ENCODE measurements around the gene ARHGAP24. TPM values are rescaled to one million over a fixed set of nuclear protein-coding genes. Genes with fewer than 3 reads are reported as not detected.

ARHGAP24 gene
- total and polyA plus RNA-seq, 4 donors: 1.8 to 15.2 (median 3.3) TPM

DNA sequence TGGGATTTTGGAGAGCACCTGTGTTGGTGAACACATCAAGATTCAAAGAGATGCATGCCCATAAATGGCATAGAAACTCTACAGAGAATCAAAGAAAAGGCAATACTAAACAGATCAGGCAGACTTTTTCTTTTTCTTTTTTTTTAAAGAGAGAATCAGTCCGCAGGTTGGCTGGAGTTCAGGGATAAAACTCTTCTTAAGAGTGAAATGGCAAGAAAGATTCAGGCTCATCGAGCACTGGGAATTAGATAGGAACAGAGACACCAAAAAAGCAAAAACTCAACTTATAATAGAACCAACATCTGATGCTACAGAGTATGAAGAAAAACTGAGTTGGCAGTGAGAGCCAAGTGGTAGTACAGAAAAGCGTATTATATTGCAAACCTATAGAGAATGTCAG, 314.3 kb downstream of the ARHGAP24 start:
- H3K9me3 ChIP-seq (ENCODE audit: control insufficient read depth in 4 of 4, low read length in 3 of 4): no peaks in the 10 kb centered on the region
- no peak overlapping the region for H3K27ac ChIP-seq (ENCODE audit: low read depth in 1 of 2, low read length in 2 of 2)
- no peaks in the 10 kb centered on the region for H3K36me3 ChIP-seq (ENCODE audit: control insufficient read depth in 4 of 4, insufficient read depth in 3 of 4, low read depth in 1 of 4, low read length in 3 of 4)
- H3K27me3 ChIP-seq (ENCODE audit: control insufficient read depth in 4 of 4, insufficient read depth in 4 of 4, low read length in 3 of 4): no peaks in the 10 kb centered on the region
- no peak overlapping the region for H3K4me3 ChIP-seq (ENCODE audit: low read depth in 1 of 3, low read length in 3 of 3)
- H3K4me1 ChIP-seq (ENCODE audit: control insufficient read depth in 4 of 4, insufficient read depth in 4 of 4, low read length in 3 of 4): no peaks in the 10 kb centered on the region
- TF ChIP-seq, protein P1, sequence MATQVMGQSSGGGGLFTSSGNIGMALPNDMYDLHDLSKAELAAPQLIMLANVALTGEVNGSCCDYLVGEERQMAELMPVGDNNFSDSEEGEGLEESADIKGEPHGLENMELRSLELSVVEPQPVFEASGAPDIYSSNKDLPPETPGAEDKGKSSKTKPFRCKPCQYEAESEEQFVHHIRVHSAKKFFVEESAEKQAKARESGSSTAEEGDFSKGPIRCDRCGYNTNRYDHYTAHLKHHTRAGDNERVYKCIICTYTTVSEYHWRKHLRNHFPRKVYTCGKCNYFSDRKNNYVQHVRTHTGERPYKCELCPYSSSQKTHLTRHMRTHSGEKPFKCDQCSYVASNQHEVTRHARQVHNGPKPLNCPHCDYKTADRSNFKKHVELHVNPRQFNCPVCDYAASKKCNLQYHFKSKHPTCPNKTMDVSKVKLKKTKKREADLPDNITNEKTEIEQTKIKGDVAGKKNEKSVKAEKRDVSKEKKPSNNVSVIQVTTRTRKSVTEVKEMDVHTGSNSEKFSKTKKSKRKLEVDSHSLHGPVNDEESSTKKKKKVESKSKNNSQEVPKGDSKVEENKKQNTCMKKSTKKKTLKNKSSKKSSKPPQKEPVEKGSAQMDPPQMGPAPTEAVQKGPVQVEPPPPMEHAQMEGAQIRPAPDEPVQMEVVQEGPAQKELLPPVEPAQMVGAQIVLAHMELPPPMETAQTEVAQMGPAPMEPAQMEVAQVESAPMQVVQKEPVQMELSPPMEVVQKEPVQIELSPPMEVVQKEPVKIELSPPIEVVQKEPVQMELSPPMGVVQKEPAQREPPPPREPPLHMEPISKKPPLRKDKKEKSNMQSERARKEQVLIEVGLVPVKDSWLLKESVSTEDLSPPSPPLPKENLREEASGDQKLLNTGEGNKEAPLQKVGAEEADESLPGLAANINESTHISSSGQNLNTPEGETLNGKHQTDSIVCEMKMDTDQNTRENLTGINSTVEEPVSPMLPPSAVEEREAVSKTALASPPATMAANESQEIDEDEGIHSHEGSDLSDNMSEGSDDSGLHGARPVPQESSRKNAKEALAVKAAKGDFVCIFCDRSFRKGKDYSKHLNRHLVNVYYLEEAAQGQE (IDR thresholded peaks at IDR 0.05): no peak
- TF ChIP-seq FOXA2 (IDR thresholded peaks at IDR 0.05) (no peak), TAF1 (conservative IDR thresholded peaks at IDR 0.05) (no peak), HNF4G (IDR thresholded peaks at IDR 0.05) (no peak), FOXA1 (IDR thresholded peaks at IDR 0.05) (no peak), JUND (IDR thresholded peaks at IDR 0.05) (no peak), GABPA (IDR thresholded peaks at IDR 0.05 in 1 of 2, conservative IDR thresholded peaks at IDR 0.05 in 1 of 2) (no peak)
- TF ChIP-seq, protein P2, sequence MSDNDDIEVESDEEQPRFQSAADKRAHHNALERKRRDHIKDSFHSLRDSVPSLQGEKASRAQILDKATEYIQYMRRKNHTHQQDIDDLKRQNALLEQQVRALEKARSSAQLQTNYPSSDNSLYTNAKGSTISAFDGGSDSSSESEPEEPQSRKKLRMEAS (IDR thresholded peaks at IDR 0.05): no peak
- 92% methylated on average over 3 of the region's 3 CpGs for WGBS
- no peak overlapping the region for H3K9ac ChIP-seq (ENCODE audit: low read depth in 1 of 2, low read length in 2 of 2)
- DNase-seq (ENCODE audit: low spot score): no peak

DNA sequence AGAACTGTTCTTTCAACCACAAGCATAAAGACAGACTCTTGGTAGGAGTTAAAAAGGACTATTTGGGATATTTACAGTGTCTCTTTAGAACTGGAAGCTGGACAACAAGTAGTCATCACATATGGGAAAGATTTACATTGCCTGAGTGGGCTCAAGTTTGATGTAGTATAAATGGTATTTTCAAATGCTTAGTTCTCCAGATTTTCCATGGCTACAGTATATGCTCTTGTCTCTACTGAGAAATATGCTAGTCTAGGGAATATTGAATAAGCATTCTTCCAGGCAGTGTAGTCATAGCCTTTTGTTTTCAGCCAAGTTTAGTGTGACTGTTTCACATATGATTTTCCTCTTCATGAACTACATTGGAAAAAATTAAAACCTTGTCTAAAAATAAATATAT, 315.6 kb downstream of the ARHGAP24 start:
- TF ChIP-seq JUND (IDR thresholded peaks at IDR 0.05): no peak
- no peak for TF ChIP-seq NR2F2 (IDR thresholded peaks at IDR 0.05)
- no peak for TF ChIP-seq RAD21 (IDR thresholded peaks at IDR 0.05)
- no peak for TF ChIP-seq RXRA (IDR thresholded peaks at IDR 0.05)
- TF ChIP-seq, protein P3, sequence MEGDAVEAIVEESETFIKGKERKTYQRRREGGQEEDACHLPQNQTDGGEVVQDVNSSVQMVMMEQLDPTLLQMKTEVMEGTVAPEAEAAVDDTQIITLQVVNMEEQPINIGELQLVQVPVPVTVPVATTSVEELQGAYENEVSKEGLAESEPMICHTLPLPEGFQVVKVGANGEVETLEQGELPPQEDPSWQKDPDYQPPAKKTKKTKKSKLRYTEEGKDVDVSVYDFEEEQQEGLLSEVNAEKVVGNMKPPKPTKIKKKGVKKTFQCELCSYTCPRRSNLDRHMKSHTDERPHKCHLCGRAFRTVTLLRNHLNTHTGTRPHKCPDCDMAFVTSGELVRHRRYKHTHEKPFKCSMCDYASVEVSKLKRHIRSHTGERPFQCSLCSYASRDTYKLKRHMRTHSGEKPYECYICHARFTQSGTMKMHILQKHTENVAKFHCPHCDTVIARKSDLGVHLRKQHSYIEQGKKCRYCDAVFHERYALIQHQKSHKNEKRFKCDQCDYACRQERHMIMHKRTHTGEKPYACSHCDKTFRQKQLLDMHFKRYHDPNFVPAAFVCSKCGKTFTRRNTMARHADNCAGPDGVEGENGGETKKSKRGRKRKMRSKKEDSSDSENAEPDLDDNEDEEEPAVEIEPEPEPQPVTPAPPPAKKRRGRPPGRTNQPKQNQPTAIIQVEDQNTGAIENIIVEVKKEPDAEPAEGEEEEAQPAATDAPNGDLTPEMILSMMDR (IDR thresholded peaks at IDR 0.05; ENCODE audit: low read depth, low read length, missing input control): no peak
- TF ChIP-seq, protein P2 (IDR thresholded peaks at IDR 0.05): no peak
- no peak for TF ChIP-seq FOXA1 (IDR thresholded peaks at IDR 0.05)
- TF ChIP-seq TAF1 (conservative IDR thresholded peaks at IDR 0.05): no peak
- TF ChIP-seq GABPA (IDR thresholded peaks at IDR 0.05 in 1 of 2, conservative IDR thresholded peaks at IDR 0.05 in 1 of 2): no peak
- TF ChIP-seq, protein P4, sequence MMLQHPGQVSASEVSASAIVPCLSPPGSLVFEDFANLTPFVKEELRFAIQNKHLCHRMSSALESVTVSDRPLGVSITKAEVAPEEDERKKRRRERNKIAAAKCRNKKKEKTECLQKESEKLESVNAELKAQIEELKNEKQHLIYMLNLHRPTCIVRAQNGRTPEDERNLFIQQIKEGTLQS (IDR thresholded peaks at IDR 0.05): no peak
- no peak overlapping the region for H3K27ac ChIP-seq (ENCODE audit: low read depth in 1 of 2, low read length in 2 of 2)
- DNase-seq (ENCODE audit: low spot score): no peak
- H3K4me1 ChIP-seq (ENCODE audit: control insufficient read depth in 4 of 4, insufficient read depth in 4 of 4, low read length in 3 of 4): no peaks in the 10 kb centered on the region
- no peaks in the 10 kb centered on the region for H3K36me3 ChIP-seq (ENCODE audit: control insufficient read depth in 4 of 4, insufficient read depth in 3 of 4, low read depth in 1 of 4, low read length in 3 of 4)
- no peaks in the 10 kb centered on the region for H3K27me3 ChIP-seq (ENCODE audit: control insufficient read depth in 4 of 4, insufficient read depth in 4 of 4, low read length in 3 of 4)
- H3K4me3 ChIP-seq (ENCODE audit: low read depth in 1 of 3, low read length in 3 of 3): no peak overlapping the region
- no peak overlapping the region for H3K9ac ChIP-seq (ENCODE audit: low read depth in 1 of 2, low read length in 2 of 2)
- H3K9me3 ChIP-seq (ENCODE audit: control insufficient read depth in 4 of 4, low read length in 3 of 4): no peaks in the 10 kb centered on the region

Data from liver (tissue), 9 donors.